ENCODE results near the gene TMEM182.
A peak's percentile ranks its signal among the peaks of the same experiment; 100 is the strongest.

Gene TMEM182

DNA sequence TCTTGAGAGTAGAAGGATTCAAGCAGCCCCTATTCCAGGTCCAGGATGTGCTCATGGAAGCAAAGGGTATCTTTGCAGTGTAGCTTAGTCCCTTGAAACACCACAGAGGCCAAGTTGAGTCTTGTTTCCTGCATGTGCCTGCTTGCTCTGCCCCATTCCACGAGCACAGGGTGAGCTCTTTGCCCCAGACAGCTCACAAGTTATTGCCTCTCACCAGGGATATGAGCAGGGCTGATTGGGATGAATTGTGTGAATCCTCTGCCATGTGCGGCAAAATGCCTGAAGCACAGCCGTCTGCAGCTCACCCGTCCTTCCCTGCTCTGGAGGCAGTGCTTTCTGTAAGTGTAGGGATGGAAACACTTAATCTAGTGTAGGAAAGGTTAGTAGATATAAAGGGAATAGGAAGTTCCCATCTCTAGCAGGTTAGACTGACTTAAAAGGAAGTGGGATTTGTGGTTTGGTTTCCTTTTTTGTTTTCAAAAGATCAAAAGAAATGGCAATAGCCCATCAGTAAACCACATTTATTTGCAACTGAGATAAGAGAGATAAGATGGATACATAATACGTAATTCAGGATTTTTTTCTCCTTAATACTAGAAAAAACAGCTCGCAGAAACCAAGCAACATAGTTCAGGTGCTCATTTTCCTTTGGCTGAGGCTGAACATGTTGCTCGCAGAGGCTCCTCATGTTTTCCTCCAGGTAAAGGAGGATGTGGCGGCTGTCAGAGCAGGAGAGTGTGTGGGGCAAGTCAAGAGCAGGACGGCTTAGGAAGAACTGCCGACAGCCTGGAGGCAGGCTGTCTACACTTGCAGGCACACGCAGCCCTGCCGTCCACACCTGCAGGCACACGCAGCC, 41.4 kb downstream of the TMEM182 start:
- DNase-seq (ENCODE audit: low read depth) = no peak
- H3K4me3 ChIP-seq (ENCODE audit: low read length) = no peak overlapping the region

DNA sequence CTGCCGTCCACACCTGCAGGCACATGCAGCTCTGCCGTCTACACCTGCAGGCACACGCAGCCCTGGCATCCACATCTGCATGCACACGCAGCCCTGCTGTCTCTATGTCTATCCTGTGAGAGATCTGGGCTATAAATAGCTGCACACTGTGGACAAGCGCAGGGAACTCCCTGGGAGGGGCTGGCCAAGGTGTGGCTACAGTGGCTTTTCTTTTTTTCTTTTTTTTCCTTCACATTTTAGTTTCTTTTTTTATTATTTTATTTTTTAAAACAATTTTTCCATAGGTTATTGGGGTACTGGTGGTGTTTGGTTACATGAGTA, 42.0 kb downstream of the TMEM182 start:
- DNase-seq (ENCODE audit: low read depth) = no peak
- Histone ChIP-seq H3K27me3 (replicated peaks; ENCODE audit: control insufficient read depth, insufficient read depth, low read length) (no peaks in the 10 kb centered on the region), H3K9me3 (ENCODE audit: control insufficient read depth, low read length) (peaks cover 29% of the 10 kb centered on the region)

More for the DNA sequence above, 41.4 kb downstream of the TMEM182 start:
- no peak overlapping the region for H3K9ac ChIP-seq (ENCODE audit: low read length)
- H3K9me3 ChIP-seq (ENCODE audit: control insufficient read depth, low read length) = peaks cover 29% of the 10 kb centered on the region
- no peaks in the 10 kb centered on the region for H3K27me3 ChIP-seq (replicated peaks; ENCODE audit: control insufficient read depth, insufficient read depth, low read length)
- no peaks in the 10 kb centered on the region for H3K36me3 ChIP-seq (ENCODE audit: control insufficient read depth, insufficient read depth, low read length, severe bottlenecking)
- H3K4me1 ChIP-seq (ENCODE audit: control insufficient read depth, insufficient read depth, low read length) = peaks cover 6% of the 10 kb centered on the region

DNA sequence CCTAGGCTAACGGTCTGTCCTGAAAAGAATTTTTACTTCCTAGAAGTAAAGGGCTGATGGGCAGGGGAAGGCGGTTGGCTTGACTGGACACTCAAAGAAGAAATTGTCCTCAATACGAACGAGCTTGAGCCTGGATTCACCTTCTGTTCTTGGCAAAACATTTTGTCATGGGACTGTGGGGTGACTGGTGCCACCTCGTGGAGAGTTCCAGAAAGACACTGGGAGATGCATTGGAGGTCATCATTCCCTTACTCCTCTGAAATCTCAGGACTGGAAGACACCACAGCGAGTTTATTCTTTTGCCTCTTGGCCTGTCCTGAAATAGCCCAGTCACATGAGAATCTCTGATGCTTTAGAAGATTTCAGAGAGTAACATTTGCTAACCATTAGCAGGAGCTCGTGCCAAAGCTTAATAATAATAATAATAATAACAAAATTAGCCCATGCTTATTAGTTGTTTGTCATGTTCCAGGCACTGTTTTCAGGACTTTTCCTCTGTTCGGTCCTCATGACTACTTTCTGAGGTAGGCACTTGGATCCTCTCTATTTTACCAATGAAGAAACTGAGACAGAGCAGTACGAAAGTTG, 44.5 kb downstream of the TMEM182 start:
- Histone ChIP-seq H3K36me3 (ENCODE audit: control insufficient read depth, insufficient read depth, low read length, severe bottlenecking) (no peaks in the 10 kb centered on the region), H3K9ac (ENCODE audit: low read length) (peak overlapping the region; percentile 7), H3K4me3 (ENCODE audit: low read length) (no peak overlapping the region), H3K27me3 (replicated peaks; ENCODE audit: control insufficient read depth, insufficient read depth, low read length) (no peaks in the 10 kb centered on the region), H3K9me3 (ENCODE audit: control insufficient read depth, low read length) (peaks cover 14% of the 10 kb centered on the region), H3K4me1 (ENCODE audit: control insufficient read depth, insufficient read depth, low read length) (peaks cover 6% of the 10 kb centered on the region)
- peak; percentile 89 for DNase-seq (ENCODE audit: low read depth)

More for the DNA sequence above, 42.0 kb downstream of the TMEM182 start:
- peaks cover 6% of the 10 kb centered on the region for H3K4me1 ChIP-seq (ENCODE audit: control insufficient read depth, insufficient read depth, low read length)
- H3K4me3 ChIP-seq (ENCODE audit: low read length) = no peak overlapping the region
- no peak overlapping the region for H3K9ac ChIP-seq (ENCODE audit: low read length)
- H3K36me3 ChIP-seq (ENCODE audit: control insufficient read depth, insufficient read depth, low read length, severe bottlenecking) = no peaks in the 10 kb centered on the region

DNA sequence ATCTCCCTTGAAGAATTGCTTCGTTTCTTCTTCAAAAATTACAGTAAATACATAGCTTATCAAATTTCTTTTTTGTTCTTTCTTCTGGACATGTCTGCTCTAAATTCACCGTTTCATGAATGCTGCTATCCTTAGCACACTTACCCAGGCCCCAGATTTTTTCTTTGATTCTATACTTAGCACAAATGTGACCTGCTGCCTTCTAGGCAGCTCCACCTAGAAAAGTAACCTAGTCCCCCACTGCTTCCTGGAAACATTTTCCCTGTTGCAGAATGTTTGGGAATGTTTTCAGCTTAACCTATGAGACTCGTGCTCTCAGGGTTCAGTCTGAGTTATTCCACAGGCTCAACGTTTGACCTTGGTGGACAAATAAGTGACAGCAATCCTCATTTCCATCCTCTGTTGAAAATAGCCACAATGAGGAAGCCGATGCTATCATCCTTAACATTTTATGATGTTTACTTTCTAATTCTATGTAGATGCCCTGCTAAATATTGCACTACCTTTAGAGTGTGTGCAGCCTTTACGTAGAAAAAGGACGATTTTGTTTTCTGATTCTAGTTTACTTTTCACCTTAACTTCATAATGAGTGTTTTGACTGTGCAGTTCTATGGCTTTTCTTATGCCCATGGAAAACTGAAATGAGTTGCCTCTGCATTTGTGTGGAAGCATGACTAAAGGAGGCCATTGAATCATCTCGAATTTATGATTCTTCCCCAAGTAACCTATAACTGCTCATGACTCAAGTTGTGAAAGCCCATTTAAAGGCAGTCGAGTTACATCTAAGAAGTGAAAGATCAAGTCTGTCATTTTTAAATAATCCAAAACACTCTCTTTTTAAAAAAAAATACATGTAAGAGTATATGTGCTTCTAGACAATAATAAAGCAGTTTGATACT, 47.7 kb downstream of the TMEM182 start:
- Histone ChIP-seq H3K4me1 (ENCODE audit: control insufficient read depth, insufficient read depth, low read length) (peaks cover 6% of the 10 kb centered on the region), H3K4me3 (ENCODE audit: low read length) (no peak overlapping the region), H3K9me3 (ENCODE audit: control insufficient read depth, low read length) (no peaks in the 10 kb centered on the region), H3K36me3 (ENCODE audit: control insufficient read depth, insufficient read depth, low read length, severe bottlenecking) (no peaks in the 10 kb centered on the region), H3K9ac (ENCODE audit: low read length) (no peak overlapping the region), H3K27me3 (replicated peaks; ENCODE audit: control insufficient read depth, insufficient read depth, low read length) (no peaks in the 10 kb centered on the region)
- DNase-seq (ENCODE audit: low read depth) = no peak

GRCh38 chr2:102815285-102815684, 53.5 kb downstream of the TMEM182 start:
- Histone ChIP-seq H3K27me3 (replicated peaks; ENCODE audit: control insufficient read depth, insufficient read depth, low read length) (no peaks in the 10 kb centered on the region), H3K4me1 (ENCODE audit: control insufficient read depth, insufficient read depth, low read length) (no peaks in the 10 kb centered on the region), H3K36me3 (ENCODE audit: control insufficient read depth, insufficient read depth, low read length, severe bottlenecking) (no peaks in the 10 kb centered on the region), H3K4me3 (ENCODE audit: low read length) (no peak overlapping the region), H3K9ac (ENCODE audit: low read length) (no peak overlapping the region), H3K9me3 (ENCODE audit: control insufficient read depth, low read length) (no peaks in the 10 kb centered on the region)
- DNase-seq (ENCODE audit: low read depth) = no peak

DNA sequence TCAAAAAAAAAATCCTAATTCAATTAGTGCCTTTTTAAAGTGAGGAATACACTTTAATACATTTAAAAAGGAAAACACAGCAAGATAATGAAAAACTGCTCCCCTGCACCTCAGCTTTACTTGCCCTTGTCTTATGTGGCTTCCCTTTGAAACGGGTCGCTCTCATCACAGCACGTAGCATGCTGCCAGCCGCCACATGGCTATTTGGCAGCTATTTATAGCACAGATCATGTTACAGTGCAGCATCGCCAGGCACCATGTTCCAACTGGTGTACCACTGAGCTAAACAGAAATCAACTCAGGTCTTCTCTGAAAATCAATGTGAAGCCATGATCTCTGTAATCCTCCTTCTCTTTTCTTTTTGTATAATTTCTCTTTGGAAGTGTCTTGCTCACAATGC, 65.1 kb downstream of the TMEM182 start:
- DNase-seq (ENCODE audit: low read depth) = peak; percentile 65
- Histone ChIP-seq H3K9ac (ENCODE audit: low read length) (no peak overlapping the region), H3K36me3 (ENCODE audit: control insufficient read depth, insufficient read depth, low read length, severe bottlenecking) (no peaks in the 10 kb centered on the region), H3K9me3 (ENCODE audit: control insufficient read depth, low read length) (no peaks in the 10 kb centered on the region), H3K4me3 (ENCODE audit: low read length) (no peak overlapping the region), H3K27me3 (replicated peaks; ENCODE audit: control insufficient read depth, insufficient read depth, low read length) (no peaks in the 10 kb centered on the region), H3K4me1 (ENCODE audit: control insufficient read depth, insufficient read depth, low read length) (peaks cover 6% of the 10 kb centered on the region)

DNA sequence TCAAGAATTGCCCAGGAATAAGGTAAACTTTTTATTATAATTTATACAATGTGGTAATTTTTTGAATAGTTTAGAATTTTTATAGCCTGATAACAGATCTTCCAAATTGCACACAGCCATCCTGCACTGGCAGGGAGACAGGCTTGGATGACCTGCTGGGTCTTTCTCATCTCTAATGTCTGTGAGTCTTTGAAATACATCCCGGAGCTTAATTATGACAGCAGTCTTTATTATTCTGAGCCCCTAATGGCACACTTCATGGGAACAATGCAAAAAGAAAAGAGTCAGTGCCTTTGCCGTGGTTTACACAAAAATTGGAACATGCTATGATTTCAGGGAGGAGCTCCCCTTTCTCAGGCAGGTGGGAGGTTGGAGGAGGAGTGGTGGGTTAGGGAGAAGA, 71.0 kb downstream of the TMEM182 start:
- Histone ChIP-seq H3K9ac (ENCODE audit: low read length) (no peak overlapping the region), H3K36me3 (ENCODE audit: control insufficient read depth, insufficient read depth, low read length, severe bottlenecking) (no peaks in the 10 kb centered on the region), H3K4me1 (ENCODE audit: control insufficient read depth, insufficient read depth, low read length) (no peaks in the 10 kb centered on the region), H3K27me3 (replicated peaks; ENCODE audit: control insufficient read depth, insufficient read depth, low read length) (peaks cover 3% of the 10 kb centered on the region), H3K9me3 (ENCODE audit: control insufficient read depth, low read length) (no peaks in the 10 kb centered on the region), H3K4me3 (ENCODE audit: low read length) (no peak overlapping the region)
- no peak for DNase-seq (ENCODE audit: low read depth)

DNA sequence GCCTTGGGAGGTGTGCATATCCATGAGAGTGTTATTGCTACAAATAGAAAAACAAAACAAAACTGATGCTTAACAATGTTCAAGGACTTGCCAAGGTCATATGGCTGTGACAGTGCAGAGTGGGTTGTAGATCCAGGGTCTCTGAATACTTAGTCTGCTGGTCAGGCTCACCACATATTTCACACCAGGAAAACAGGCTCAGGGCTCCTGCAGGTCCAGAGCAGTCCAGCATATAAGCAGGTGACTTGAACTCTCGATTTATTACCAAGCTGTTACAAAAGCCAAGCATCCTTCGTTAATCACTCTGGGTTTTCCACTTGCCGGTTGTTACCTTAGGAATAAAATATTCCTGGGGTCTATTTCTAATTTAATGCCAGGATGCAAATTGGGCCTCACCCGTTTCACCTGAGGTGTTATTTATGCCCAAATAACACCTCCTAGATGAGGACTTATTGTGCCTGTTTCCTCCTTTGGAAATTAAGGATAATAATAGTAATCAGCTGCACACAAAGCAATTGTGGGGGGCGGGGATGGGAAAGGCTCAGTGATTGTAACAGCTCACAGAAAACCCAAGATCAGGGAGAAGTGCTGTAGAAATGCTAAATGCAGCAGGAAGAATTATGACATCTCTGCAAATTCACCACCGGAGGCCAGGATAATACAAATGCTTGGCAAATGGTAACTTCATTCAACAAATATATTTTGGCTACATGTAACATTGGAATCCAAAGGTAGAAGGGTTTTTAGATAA, 72.9 kb downstream of the TMEM182 start:
- no peak overlapping the region for H3K9ac ChIP-seq (ENCODE audit: low read length)
- DNase-seq (ENCODE audit: low read depth) = no peak
- H3K4me1 ChIP-seq (ENCODE audit: control insufficient read depth, insufficient read depth, low read length) = no peaks in the 10 kb centered on the region
- H3K4me3 ChIP-seq (ENCODE audit: low read length) = no peak overlapping the region
- H3K36me3 ChIP-seq (ENCODE audit: control insufficient read depth, insufficient read depth, low read length, severe bottlenecking) = no peaks in the 10 kb centered on the region
- no peaks in the 10 kb centered on the region for H3K9me3 ChIP-seq (ENCODE audit: control insufficient read depth, low read length)
- H3K27me3 ChIP-seq (replicated peaks; ENCODE audit: control insufficient read depth, insufficient read depth, low read length) = peaks cover 7% of the 10 kb centered on the region

DNA sequence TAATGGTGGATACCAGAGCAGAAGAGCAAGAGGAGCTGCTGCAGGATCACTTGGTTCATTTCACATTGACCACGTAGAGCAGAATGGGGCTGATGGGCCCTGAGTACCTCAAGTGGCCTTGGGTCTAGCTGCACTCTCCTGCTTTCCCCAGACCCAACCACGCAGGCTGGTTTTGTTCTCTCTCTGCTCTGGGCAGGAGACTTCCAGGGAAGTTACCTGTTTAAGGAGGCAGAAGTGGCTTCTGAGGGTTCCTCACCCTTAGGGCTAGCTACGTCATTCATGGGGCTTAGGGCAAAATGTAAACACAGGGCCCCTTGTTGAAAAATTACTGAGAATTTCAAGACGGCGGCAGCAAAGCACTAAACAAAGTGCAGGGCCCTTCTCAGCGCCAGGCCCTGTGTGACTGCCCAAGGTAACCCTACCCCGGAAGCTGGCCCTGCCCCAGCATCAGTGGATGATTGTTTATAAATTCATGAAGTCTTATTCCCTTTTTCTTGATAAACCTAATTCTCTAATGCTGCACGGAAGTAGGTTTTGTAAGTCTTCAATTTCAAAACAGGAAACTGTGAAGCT, 75.9 kb downstream of the TMEM182 start:
- Histone ChIP-seq H3K9ac (ENCODE audit: low read length) (no peak overlapping the region), H3K4me1 (ENCODE audit: control insufficient read depth, insufficient read depth, low read length) (no peaks in the 10 kb centered on the region), H3K4me3 (ENCODE audit: low read length) (no peak overlapping the region), H3K36me3 (ENCODE audit: control insufficient read depth, insufficient read depth, low read length, severe bottlenecking) (no peaks in the 10 kb centered on the region), H3K27me3 (replicated peaks; ENCODE audit: control insufficient read depth, insufficient read depth, low read length) (peaks cover 19% of the 10 kb centered on the region), H3K9me3 (ENCODE audit: control insufficient read depth, low read length) (no peaks in the 10 kb centered on the region)
- DNase-seq (ENCODE audit: low read depth) = no peak

DNA sequence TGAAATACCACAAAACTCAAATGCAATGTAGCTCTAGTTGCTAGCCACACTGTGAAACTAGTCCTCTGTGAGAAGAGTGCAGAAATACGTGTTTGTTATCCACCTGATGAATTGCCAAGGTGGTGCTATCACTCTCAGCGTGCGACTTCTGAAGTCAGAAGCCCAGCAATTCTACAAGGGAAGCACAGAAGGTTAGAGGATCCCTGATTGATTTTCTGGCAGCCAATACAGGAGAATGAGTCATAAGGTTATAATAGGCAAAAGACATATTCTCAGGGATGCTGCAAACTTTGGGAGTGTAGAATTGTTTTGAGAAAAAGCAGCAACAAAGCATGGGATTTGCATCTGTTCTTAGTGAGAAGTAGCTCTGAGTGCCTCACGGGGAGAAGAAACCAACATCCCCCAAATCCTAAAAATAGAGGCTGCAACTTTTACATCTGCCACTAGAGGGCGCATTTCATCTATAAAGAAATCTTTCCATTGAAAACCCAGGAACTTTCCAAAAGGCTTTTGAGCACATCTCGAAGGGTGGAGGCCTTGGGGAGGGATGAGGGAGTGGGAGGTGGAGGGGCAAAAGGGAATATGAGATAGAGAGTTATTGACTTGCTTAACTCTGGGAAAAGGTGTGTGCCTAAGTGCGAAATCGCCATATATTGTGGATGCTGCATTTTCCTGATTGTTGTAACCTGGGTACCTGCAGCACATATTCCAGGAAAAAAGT, 78.0 kb downstream of the TMEM182 start:
- H3K27me3 ChIP-seq (replicated peaks; ENCODE audit: control insufficient read depth, insufficient read depth, low read length) = peaks cover 20% of the 10 kb centered on the region
- no peak overlapping the region for H3K4me3 ChIP-seq (ENCODE audit: low read length)
- no peaks in the 10 kb centered on the region for H3K9me3 ChIP-seq (ENCODE audit: control insufficient read depth, low read length)
- no peaks in the 10 kb centered on the region for H3K36me3 ChIP-seq (ENCODE audit: control insufficient read depth, insufficient read depth, low read length, severe bottlenecking)
- no peaks in the 10 kb centered on the region for H3K4me1 ChIP-seq (ENCODE audit: control insufficient read depth, insufficient read depth, low read length)
- no peak overlapping the region for H3K9ac ChIP-seq (ENCODE audit: low read length)
- DNase-seq (ENCODE audit: low read depth) = peak; percentile 78
